Liver (tissue), 3 donors: ENCODE measurements around the gene PLCB4.

Experiments
- CTCF ChIP-seq: fragments of 150-350 bp; IDR thresholded peaks from 2 replicates; pipeline ENCODE4 v1.5.1; 2017; ENCODE audit warnings: improper control_type of control experiment, low read depth, low read length; ENCODE audit not compliant: missing input control
- JUND ChIP-seq, 2 donors: IDR thresholded peaks; 2 replicates each; pipeline ENCODE4 v1.6.1; 2016; ENCODE audit warnings: antibody characterized with exemption in 2 of 2
- SP1 ChIP-seq: IDR thresholded peaks from 2 replicates; pipeline ENCODE4 v1.6.1; 2018; ENCODE audit warnings: antibody characterized with exemption, mild to moderate bottlenecking
- donor health status: healthy.
- donor health status: healthy.

GRCh38 chr20:9514461-9515213 lies 445.8 kb downstream of the PLCB4 start, which contains the start of gene LAMP5:
- no peak for TF ChIP-seq CTCF
- no peak for TF ChIP-seq SP1
- no peak for TF ChIP-seq JUND (IDR thresholded peaks at IDR 0.05)
